GM18868 (cell line): ENCODE results near the gene ST8SIA2.

Source experiments
- ATAC-seq: cut with Tn5 transposase; IDR thresholded peaks from one replicate; pipeline ENCODE4 v1.9.1; 2021; ENCODE audit warnings: mild to moderate bottlenecking, moderate library complexity; ENCODE audit not compliant: unreplicated experiment

Gene ST8SIA2

DNA sequence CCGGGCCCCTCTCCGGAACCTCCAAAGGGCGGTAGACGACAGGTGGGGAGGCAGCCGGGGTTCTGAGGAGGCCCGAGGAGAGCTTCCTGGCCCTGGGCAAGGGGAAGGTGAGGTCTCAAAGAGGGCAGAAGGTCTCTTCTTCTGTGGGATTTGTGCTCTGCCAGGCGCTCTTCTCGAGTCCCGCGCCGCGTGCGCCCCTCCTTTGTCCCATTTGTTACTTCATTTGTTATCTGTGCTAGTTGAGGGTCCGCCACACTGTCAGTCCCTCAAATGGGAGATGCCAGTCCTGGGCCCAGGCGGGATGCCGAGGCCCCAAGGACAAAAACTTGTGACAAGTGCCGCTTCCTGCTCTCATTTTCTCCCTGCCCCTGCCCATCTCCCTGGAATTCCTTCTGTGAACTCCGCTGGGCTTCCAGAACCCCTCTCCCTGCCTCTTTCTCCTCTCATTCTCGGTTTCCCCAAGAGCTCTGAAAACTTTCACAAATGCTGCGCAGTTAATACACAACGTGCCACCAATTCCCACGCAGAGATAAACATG is 1.5 kb downstream of the ST8SIA2 start:
- no peak for ATAC-seq

DNA sequence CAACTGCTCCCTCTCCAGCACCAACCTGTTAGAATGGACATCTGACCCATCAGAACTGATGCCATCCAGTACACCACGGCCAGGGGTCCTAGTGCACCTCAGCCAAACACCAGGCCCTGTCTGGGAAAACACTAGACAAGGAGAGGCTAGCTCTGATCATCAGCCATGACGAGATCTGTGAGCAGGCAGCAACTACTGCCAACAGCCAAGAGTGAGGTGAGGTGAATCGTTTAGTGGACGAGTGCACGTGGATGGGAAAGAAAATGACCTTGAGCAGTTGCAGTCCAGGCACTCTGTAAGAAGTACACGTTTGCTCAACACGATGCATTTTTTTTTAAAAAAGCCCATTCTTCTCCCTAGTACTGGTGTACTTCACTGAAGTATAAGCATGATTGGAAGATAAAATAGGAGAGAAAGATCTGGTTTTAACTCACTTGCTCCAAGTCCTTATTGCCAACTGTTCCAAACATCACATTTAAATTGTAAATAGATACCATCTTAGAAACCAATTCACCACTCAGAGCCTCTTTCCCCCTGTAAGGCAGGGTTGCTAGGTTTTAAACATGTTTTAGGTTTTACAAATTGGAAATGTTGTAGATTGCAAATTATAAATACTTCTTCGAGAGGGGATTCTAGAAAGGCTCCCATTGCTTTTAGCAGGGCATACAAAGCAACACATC is 5.7 kb downstream of the ST8SIA2 start:
- ATAC-seq, result no peak

DNA sequence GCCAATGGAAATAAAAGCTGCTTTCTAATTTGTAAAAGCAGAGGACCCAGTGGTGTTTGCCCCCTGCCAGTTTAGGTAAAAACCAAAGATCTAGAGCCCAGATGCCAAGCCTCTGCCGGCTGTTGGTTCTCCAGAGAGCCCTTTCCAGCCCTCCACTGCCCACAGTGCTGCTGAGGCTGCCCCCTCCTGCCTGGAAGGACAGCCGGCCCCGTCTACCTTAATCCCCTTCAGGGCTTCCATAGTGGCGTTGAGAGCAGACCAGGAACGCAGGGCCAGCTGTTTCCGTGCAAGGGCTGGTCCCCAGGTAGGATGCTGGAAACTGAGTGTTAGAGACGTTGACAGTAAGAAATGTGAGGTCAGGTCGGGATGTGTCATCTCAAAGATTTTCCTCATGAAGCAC is 6.9 kb downstream of the ST8SIA2 start:
- ATAC-seq, result no peak

DNA sequence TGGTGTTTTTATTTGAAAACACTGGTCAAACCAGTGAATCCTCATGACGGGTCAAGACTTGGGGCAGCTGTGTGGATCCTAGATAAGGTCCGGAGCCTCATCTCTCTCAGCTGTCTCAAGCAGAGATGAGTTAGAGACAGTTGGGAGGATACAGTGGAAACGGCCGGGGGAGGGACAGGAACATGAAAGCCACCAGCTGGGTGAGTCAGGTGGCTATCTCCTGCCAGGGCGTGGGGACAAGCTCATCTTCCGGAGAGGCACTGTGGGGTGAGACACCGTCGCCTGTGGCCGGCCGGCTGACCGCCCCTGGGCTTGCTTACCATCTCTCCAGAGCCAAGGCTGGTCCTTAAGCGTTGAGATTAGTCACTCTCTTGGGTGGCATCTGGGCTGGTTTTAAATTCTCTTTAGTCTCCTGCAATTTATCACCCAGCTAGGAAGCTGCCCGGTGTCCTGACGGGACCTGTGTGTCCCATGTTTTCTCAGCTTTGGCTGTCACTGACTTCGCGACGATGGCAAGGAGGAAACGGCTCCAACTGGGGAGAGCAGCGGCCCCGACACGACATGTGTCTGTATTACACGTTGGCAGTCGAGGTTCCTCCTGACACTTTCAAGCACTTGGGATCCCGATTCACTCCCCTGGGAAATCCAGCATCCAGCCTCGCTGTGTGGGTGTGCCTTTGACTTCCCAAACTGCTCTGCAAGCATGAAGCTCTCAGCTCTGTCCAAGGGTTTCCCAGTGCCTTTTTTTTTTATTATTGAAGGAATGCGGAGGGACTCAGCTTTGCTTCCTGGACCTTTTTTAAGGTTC is 7.5 kb downstream of the ST8SIA2 start:
- ATAC-seq, result no peak

DNA sequence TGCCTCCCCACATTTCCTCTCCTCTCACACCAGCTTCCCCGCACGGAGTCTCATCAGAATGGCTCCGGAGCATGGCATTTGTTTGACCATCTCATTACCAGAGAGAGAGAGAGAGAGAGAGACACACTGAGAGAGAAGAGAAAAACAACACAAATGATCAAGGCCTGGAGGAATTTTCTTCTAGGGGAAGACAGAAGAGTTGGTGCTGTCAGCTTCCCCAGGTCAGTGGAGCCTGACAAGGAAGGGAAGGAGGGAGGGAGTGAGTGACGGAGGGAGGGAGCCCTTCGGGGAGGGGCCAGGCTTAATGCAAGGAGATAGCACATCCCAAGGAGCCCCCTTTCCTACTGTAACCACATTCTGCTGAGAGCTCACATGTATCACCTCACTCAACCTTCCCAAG is 9.1 kb downstream of the ST8SIA2 start:
- ATAC-seq, result no peak

DNA sequence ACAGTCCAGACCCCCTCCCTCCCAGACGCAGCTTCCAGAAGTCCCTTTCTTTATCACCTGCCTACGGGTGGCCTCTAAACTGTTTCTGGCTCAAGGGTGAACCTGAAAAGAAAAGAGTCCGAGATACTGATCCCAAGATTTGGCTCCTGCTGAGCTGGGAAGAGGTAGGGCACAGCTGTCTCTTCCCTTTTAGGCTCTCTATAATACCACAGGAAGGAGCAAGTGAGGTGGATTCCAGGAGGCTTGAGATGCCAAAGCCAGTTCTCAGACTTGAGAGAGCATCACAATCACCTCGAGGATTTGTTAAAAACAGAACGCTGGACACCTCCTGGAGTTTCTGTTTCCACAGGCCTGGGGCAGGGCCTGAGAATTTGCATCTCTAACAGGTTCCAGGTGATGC is 12.3 kb downstream of the ST8SIA2 start:
- no peak for ATAC-seq

DNA sequence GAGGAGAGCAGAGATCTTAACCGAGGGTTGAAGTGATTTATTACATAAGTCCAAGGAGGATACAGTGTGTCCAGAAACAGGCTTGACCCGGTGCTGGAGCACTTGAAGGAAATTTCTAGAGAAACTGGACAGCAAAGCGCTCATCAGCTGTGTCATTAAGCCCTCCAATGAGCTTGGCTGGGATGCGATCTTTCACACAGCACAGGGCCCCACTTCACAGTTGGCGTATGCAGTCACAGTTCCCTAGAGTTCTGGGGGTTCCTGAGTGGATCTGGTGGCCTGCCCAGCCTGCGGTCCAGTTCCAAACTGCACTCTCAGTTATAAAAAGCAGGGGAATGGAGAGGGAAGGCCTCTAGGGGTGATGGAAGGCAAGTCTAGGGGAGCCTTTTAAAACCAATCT is 13.6 kb downstream of the ST8SIA2 start:
- ATAC-seq, result no peak

DNA sequence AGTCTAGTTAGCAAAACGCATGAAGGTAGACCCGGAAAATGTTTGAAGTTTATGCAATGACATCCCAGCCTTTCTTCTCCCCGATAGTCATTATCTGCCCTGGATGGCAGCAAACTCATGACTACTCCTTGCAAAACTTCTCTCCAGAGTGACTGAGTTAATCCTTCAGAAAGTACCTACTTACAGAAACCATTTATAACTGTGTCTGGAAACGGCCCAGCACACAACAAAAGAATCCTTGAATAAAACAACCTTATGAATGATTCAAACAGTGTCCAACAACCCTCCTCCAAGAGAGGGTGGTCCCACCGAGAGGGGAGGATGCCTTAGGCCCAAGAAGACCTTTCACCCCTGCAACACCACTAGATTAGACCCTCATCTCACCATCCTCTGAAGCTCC is 14.2 kb downstream of the ST8SIA2 start:
- no peak for ATAC-seq

DNA sequence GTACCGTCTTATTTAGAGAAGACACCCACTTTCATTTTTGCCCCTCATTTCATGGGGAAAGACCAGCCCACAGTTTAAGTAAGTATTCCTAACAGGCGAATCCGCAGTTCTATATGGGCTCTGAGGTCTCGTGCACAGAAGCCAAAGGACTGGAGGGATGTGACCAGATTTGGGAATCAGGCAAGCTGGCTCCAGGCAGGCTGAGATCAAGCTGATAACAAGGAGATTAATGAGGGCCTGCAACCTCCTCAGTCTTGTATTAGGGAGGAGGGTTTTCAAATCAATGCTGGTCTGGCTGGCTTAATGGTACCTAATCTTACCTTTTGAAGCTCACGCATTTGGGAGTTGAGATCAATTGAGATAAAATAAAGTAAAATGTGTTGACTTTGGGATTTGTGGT is 15.3 kb downstream of the ST8SIA2 start:
- no peak for ATAC-seq

DNA sequence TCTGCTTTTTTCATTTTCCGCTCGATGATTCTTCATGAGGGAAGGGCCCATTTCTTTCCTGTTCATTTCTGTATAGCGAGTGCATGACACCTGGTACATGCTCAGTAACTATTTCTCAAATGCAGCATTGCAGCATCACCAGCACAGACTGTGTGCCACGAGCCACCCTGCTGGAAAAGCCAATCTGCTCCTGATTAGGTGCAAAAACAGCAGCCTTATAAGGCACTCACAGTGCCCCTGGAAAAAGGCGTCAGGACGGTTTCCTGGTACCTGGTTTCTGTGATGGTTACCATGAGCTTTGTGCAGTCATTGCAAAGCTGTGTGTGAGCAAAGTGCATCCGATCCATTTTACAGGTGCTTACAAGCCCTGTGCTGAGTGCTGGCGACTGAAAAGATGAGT is 15.8 kb downstream of the ST8SIA2 start:
- ATAC-seq, result no peak

DNA sequence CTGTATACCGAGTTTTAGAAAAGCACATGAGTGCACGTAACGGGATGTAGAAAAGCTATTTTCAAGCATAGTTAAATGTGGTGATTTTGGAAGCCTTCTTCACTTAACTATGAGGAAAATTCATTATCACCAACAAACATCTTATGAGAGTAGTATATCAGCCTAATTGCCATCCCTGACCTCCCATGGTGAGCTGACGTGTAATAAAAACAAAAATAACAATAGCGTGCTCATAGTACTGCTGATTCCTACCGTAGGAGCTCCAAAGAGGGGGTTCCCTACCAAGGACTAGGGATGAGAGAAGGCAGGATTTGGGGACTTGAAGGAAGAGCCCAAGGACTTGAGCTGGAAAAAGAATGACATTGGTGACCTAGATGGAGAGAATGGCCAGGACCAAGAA is 16.9 kb downstream of the ST8SIA2 start:
- no peak for ATAC-seq

DNA sequence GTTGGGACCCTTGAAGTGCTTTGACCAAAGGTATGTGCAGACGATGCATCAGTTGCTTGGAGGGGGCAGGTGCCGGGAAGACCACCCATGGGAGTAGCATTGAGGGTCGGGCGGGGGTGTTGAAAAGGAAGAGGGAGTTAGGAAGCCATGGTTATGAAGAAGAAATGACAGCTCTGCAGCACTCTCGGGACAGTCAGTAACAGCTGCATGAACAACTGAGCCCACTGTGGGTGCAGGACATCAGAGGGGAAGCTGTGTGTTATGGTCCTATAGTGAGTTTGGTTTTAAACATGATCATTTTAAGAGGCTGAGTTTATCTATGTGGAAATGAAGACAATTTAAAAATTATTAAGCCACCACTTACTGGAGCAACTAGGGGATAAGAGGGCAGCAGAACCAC is 17.6 kb downstream of the ST8SIA2 start:
- no peak for ATAC-seq

DNA sequence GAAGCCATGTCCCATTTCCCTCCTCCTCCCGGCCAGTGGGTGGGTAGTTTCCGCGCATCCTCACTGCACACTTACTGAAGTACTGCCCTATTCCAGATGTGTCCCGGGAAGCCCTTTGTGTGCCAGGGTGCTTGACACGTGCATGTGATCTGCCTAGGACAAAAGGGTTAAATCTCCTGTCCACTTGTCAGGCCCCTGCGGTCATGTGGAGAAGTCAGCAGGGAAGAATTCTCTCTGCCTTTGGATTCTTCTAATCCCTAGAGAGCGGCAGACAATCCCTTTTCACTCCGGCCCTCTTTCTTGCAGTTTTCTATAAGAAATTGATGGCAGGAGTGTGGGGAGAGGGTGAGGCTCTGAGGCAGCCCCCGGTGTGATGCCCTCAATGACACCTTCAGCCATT is 19.8 kb downstream of the ST8SIA2 start:
- no peak for ATAC-seq

DNA sequence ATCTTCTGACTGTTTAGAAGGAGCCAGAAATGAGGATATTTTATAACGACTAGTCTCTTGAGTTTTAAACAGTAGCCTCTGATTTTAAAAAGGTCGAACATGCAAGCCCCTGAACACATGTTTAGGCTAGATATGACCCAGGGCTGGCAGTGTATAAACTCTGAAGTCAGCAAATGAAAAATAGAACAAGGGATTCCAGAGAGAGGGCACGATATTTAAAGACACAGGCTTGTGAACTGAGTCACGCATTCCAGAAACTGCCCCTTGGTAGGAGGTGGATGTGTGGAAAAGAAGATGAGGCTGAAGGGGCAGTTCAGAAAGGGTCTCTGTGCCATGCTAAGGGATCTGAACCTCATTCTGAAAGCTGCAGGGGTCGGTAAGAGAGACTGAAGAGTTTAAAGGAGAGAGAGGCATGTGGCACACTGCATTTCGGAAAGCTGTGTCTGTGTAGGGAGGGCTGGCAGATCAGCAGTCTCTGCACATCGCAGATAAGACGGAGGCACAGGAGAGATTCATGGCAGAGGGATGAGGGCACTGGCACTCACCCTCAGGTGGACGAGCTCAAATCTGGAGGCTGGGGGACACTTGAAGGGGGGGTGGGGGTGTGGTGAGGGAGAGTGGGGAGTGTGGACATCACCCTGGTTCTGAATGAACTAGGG is 22.1 kb downstream of the ST8SIA2 start:
- no peak for ATAC-seq

DNA sequence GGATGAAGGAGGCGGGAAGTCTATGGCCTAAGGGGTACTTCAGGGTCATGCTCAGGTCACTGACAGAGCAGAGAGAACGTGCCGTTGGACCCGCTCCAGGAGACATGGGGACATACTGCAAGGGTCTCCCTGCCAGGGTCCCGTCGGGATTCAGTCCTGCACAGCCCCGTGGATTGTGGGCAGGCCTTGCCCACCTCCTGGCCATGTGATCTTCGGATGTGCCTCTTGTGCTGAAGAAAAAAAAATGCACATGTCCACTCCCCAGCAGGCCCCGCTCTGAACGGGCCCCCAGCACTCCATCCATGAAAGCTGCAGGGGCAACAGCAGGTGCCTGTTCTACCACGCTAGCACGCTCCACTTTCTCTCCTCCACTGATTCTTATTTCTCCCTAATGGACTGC is 22.9 kb downstream of the ST8SIA2 start:
- ATAC-seq, result no peak

DNA sequence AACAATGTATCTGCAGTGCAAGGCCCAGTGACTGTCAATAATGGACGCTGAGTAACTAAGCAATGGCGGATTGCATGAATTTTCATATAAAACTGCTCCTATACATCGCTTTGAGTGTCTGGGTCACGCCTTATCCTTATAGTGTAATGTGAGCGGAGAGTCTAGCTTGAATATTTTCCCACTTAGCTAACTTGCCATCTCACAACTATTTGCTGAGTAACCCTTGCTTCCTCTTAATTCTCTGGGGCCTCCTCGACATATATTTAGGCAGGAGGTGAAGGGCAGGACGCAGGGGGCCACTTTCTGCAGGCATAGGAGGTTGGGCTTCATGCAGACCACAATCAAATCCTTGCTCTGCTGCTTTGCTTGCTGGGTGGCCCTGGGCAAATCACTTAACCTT is 24.0 kb downstream of the ST8SIA2 start:
- ATAC-seq, result no peak

DNA sequence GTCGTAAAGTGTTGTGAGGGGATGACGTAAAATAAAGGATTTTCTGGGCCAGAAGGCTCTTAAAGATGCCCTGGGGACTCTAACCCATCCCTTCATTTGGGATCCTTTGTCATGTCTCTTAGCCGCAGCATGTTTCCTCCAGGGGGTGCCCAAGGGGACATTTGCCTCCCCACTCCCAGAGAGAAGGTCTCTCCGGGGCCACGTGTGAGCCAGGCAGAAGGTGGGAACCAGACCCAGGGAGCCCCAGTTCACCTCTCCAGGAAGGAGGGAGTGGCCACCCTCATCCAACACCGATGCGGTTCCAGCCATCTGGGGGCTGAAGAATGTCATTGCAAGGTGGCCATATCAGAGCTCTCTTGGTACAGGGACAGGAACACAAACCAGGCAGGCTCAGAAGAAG is 25.2 kb downstream of the ST8SIA2 start:
- no peak for ATAC-seq

DNA sequence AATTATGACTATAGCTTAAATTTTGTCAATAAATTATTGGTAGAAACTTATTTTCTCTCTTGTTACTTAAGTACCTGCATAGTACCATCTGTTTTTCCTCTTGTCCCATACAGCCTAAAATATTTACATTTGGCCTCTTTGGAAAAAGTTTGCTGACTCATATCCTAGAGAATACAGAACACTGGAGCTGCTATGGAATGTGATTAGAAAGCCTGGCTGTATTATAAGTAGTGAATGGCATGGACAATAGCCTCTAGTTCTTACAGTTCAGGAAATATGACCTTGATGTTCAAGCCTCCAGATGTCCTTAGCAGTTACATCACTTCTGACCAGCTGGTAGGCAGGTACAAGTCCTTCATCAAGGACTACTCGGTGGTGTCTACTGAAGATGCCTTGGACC is 28.3 kb downstream of the ST8SIA2 start:
- ATAC-seq, result no peak

DNA sequence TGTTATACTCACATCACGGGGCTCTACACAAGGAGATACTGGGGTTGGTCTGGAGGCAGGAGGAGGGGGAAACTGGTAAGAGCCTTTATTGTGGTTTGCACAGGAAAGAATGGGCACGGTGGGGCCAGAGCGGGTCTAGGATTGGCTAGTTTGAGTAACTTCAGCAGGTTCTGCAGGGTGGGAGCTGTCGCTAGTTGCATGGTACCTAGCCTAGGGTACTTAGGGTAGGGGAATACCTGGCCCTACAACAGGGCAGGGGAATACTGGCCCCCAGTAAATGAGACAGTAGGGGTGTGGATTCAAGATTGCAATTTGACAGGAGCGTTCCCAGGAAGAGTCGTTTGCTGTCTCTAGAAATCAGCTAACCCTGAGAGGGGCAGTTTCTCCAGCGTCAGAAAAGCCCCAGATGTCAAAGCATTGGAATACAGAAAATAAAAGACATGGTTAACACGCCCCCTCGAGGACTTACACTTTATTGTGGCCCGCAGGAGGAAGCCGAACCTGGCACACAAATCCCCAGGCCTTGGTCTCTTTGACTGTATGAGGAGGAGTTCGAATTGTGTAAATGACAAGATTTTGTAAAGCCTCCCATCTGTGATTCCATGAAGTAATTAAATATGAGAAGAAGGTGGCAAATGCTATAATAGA is 32.0 kb downstream of the ST8SIA2 start:
- ATAC-seq, result no peak

DNA sequence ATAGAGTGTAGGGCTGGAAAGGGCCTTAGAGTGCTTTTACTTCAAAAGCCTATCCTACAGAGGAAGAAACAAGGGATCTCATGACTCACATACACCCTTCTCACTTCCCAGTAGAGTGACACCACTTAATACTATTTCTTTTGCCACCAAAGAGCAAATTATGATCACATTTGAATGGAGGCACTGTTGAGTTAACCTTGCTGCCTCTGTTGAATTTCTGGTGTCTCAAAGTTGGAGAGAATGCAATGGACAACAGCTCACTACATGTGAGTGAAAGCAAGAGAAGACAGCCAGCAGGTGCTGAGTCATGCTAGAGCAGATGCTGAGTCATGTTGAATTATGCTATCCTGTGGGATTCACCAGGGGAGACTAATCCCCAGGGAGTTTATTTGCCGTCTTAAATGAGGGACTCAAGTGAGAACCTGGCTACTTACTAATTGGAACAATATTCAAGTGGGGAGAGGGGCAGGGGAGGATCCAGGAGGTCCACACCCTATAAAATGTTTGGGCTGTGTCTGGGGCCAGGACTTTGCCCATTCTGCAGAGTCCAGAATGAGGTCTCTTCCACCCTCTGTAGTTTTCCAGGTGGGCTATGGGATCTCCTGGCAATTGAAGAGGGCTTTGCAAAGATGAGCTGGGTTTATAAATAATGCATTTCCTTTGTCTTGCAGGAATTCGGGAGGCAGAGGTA is 35.8 kb downstream of the ST8SIA2 start:
- ATAC-seq, result no peak

DNA sequence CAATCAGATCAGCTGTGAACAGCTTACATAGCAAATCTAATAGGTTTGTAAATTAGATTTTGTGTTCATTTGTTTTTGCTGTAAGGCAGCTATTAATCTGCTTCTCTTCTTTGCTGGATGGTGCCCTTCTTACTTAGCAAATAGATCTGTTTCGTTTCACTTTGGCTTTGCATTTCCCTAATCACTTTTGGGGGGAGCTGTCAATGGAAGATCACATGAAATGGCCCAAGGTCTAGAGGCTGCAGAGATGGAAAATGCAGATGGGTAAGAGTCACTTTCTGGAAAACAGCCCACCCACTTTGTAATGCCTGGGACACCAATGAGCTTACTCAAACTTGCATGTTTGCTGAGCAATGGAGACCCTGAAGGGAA is 36.4 kb downstream of the ST8SIA2 start:
- no peak for ATAC-seq
